HG03097 (cell line): ENCODE data around the gene KLHL22.
A peak's percentile ranks its signal among the peaks of the same experiment; 100 is the strongest.
"Not testable (repeated sequence)": the region's sequence is repeated elsewhere in the genome, so short reads cannot be mapped to it uniquely, and the experiment has no call there.

Source experiments
- ATAC-seq: cut with Tn5 transposase; IDR thresholded peaks from one replicate; pipeline ENCODE4 v1.9.1; 2021; ENCODE audit not compliant: unreplicated experiment, low FRiP score

KLHL22 gene

GRCh38 chr22:20524004-20524481 lies 28.4 kb upstream of the KLHL22 start:
- ATAC-seq = no peak

GRCh38 chr22:20523086-20523983 lies 27.7 kb upstream of the KLHL22 start:
- no peak for ATAC-seq

- ATAC-seq = no peak
Observed at GRCh38 chr22:20522134-20523004, 26.8 kb upstream of the KLHL22 start.

GRCh38 chr22:20520093-20520511 lies 24.5 kb upstream of the KLHL22 start:
- no peak for ATAC-seq

GRCh38 chr22:20519558-20519957 lies 24.0 kb upstream of the KLHL22 start:
- ATAC-seq = no peak

GRCh38 chr22:20517841-20518592 lies 22.4 kb upstream of the KLHL22 start:
- ATAC-seq = no peak

- ATAC-seq = no peak
Observed at GRCh38 chr22:20517422-20517821, 21.8 kb upstream of the KLHL22 start.

- ATAC-seq = no peak
Observed at GRCh38 chr22:20516399-20516798, 20.8 kb upstream of the KLHL22 start.

GRCh38 chr22:20514658-20515406 lies 19.2 kb upstream of the KLHL22 start:
- no peak for ATAC-seq

GRCh38 chr22:20511578-20512229 lies 16.1 kb upstream of the KLHL22 start:
- no peak for ATAC-seq

GRCh38 chr22:20510811-20511577 lies 15.4 kb upstream of the KLHL22 start:
- no peak for ATAC-seq

- ATAC-seq = no peak
Observed at GRCh38 chr22:20509344-20510047, 13.9 kb upstream of the KLHL22 start.

GRCh38 chr22:20508815-20509271 lies 13.2 kb upstream of the KLHL22 start:
- no peak for ATAC-seq

GRCh38 chr22:20508067-20508755 lies 12.6 kb upstream of the KLHL22 start:
- ATAC-seq = not testable (repeated sequence)

- ATAC-seq = peak; percentile 70
Observed at GRCh38 chr22:20507253-20508066, 11.9 kb upstream of the KLHL22 start, which contains the start of gene MED15. MED15 (plus strand) TSS chr22:20507610; CDS start chr22:20507679, 69 bp downstream.

- no peak for ATAC-seq
Observed at GRCh38 chr22:20506543-20507252, 11.1 kb upstream of the KLHL22 start.
